Measurements from ENCODE around the gene FNIP2.

Gene FNIP2

GRCh38 chr4:158812543-158812942 lies 43.7 kb downstream of the FNIP2 start:
- DNase-seq (ENCODE audit: extremely low spot score) = no peak
- ChIA-PET POLR2A (no interaction called here), CTCF (interaction anchor here (1.2 to 3.0 kb wide), 2 partner anchors 9 to 45 kb away, joined by 3 to 9 read pairs; no protein-coding TSS in a partner anchor)
- TF ChIP-seq ARNT (IDR thresholded peaks at IDR 0.05) (no peak), ZNF384 (IDR thresholded peaks at IDR 0.05) (no peak), FOXA1 (IDR thresholded peaks at IDR 0.05) (no peak), CTBP1 (IDR thresholded peaks at IDR 0.05; ENCODE audit: borderline replicate concordance) (no peak), LEF1 (IDR thresholded peaks at IDR 0.05; ENCODE audit: borderline replicate concordance) (no peak), FOXM1 (IDR thresholded peaks at IDR 0.05; ENCODE audit: borderline replicate concordance) (no peak), HDGF (IDR thresholded peaks at IDR 0.05; ENCODE audit: borderline replicate concordance) (no peak), ELF4 (IDR thresholded peaks at IDR 0.05) (no peak), TARDBP (IDR thresholded peaks at IDR 0.05) (no peak), SUZ12 (IDR thresholded peaks at IDR 0.05) (no peak), L3MBTL2 (conservative IDR thresholded peaks at IDR 0.05) (no peak)

GRCh38 chr4:158813113-158813512 lies 44.3 kb downstream of the FNIP2 start:
- TF ChIP-seq PKNOX1 (IDR thresholded peaks at IDR 0.05) (no peak), FOXM1 (IDR thresholded peaks at IDR 0.05; ENCODE audit: borderline replicate concordance) (no peak), TARDBP (IDR thresholded peaks at IDR 0.05) (no peak), FOXK2 (IDR thresholded peaks at IDR 0.05) (no peak), LEF1 (IDR thresholded peaks at IDR 0.05; ENCODE audit: borderline replicate concordance) (no peak), ARNT (IDR thresholded peaks at IDR 0.05) (no peak), SP1 (IDR thresholded peaks at IDR 0.05) (no peak), ELF4 (IDR thresholded peaks at IDR 0.05) (no peak), FOXA1 (IDR thresholded peaks at IDR 0.05) (no peak), SUZ12 (IDR thresholded peaks at IDR 0.05) (no peak), CTBP1 (IDR thresholded peaks at IDR 0.05; ENCODE audit: borderline replicate concordance) (no peak), NFRKB (IDR thresholded peaks at IDR 0.05) (no peak), BHLHE40 (IDR thresholded peaks at IDR 0.05; ENCODE audit: borderline replicate concordance) (no peak), L3MBTL2 (conservative IDR thresholded peaks at IDR 0.05) (no peak), ZNF384 (IDR thresholded peaks at IDR 0.05) (no peak), HDGF (IDR thresholded peaks at IDR 0.05; ENCODE audit: borderline replicate concordance) (no peak)
- ChIA-PET CTCF (no interaction called here), POLR2A (no interaction called here)
- DNase-seq (ENCODE audit: extremely low spot score) = no peak

GRCh38 chr4:158814207-158814606 lies 45.4 kb downstream of the FNIP2 start:
- ChIA-PET CTCF (no interaction called here), POLR2A (no interaction called here)
- TF ChIP-seq SP1 (IDR thresholded peaks at IDR 0.05) = no peak
- TF ChIP-seq CTBP1 (IDR thresholded peaks at IDR 0.05; ENCODE audit: borderline replicate concordance) = no peak
- TF ChIP-seq LEF1 (IDR thresholded peaks at IDR 0.05; ENCODE audit: borderline replicate concordance) = no peak
- TF ChIP-seq TARDBP (IDR thresholded peaks at IDR 0.05) = no peak
- no peak for TF ChIP-seq ELF4 (IDR thresholded peaks at IDR 0.05)
- TF ChIP-seq HDGF (IDR thresholded peaks at IDR 0.05; ENCODE audit: borderline replicate concordance) = no peak
- TF ChIP-seq FOXM1 (IDR thresholded peaks at IDR 0.05; ENCODE audit: borderline replicate concordance) = no peak
- no peak for TF ChIP-seq ZNF384 (IDR thresholded peaks at IDR 0.05)
- no peak for TF ChIP-seq SUZ12 (IDR thresholded peaks at IDR 0.05)
- no peak for TF ChIP-seq L3MBTL2 (conservative IDR thresholded peaks at IDR 0.05)
- no peak for TF ChIP-seq ARNT (IDR thresholded peaks at IDR 0.05)
- no peak for DNase-seq (ENCODE audit: extremely low spot score)

GRCh38 chr4:158814636-158815330 lies 46.0 kb downstream of the FNIP2 start:
- ChIA-PET POLR2A (no interaction called here), CTCF (no interaction called here)
- TF ChIP-seq FOXK2 (IDR thresholded peaks at IDR 0.05) (no peak), PKNOX1 (IDR thresholded peaks at IDR 0.05) (no peak)
- no peak for DNase-seq (ENCODE audit: extremely low spot score)

- CTCF ChIA-PET = interaction anchor here (0.6 kb wide), 1 partner anchor 42 kb away, joined by 4 read pairs; no protein-coding TSS in a partner anchor
- DNase-seq (ENCODE audit: extremely low spot score) = no peak
- POLR2A ChIA-PET = interaction anchor here (0.7 kb wide), 1 partner anchor 9 kb away, joined by 4 read pairs; no protein-coding TSS in a partner anchor
Observed at GRCh38 chr4:158816955-158817354, 48.1 kb downstream of the FNIP2 start.

GRCh38 chr4:158817562-158818296 lies 48.9 kb downstream of the FNIP2 start:
- POLR2A ChIA-PET = no interaction called here
- DNase-seq (ENCODE audit: extremely low spot score) = no peak
- CTCF ChIA-PET = interaction anchor here (0.7 kb wide), 1 partner anchor 29 kb away, joined by 3 read pairs; no protein-coding TSS in a partner anchor
- TF ChIP-seq ZNF384 (IDR thresholded peaks at IDR 0.05) = no peak
- TF ChIP-seq BHLHE40 (IDR thresholded peaks at IDR 0.05; ENCODE audit: borderline replicate concordance) = no peak
- TF ChIP-seq HDGF (IDR thresholded peaks at IDR 0.05; ENCODE audit: borderline replicate concordance) = no peak
- no peak for TF ChIP-seq SP1 (IDR thresholded peaks at IDR 0.05)
- TF ChIP-seq ELF4 (IDR thresholded peaks at IDR 0.05) = no peak
- no peak for TF ChIP-seq NFRKB (IDR thresholded peaks at IDR 0.05)
- TF ChIP-seq ARNT (IDR thresholded peaks at IDR 0.05) = no peak
- no peak for TF ChIP-seq SUZ12 (IDR thresholded peaks at IDR 0.05)
- TF ChIP-seq FOXK2 (IDR thresholded peaks at IDR 0.05) = no peak
- no peak for TF ChIP-seq LEF1 (IDR thresholded peaks at IDR 0.05; ENCODE audit: borderline replicate concordance)
- TF ChIP-seq PKNOX1 (IDR thresholded peaks at IDR 0.05) = no peak
- TF ChIP-seq FOXA1 (IDR thresholded peaks at IDR 0.05) = no peak
- TF ChIP-seq CTBP1 (IDR thresholded peaks at IDR 0.05; ENCODE audit: borderline replicate concordance) = no peak
- TF ChIP-seq L3MBTL2 (conservative IDR thresholded peaks at IDR 0.05) = no peak
- no peak for TF ChIP-seq FOXM1 (IDR thresholded peaks at IDR 0.05; ENCODE audit: borderline replicate concordance)
- TF ChIP-seq TARDBP (IDR thresholded peaks at IDR 0.05) = no peak

More at GRCh38 chr4:158816955-158817354, 48.1 kb downstream of the FNIP2 start:
- no peak for TF ChIP-seq HDGF (IDR thresholded peaks at IDR 0.05; ENCODE audit: borderline replicate concordance)
- no peak for TF ChIP-seq FOXK2 (IDR thresholded peaks at IDR 0.05)
- no peak for TF ChIP-seq SUZ12 (IDR thresholded peaks at IDR 0.05)
- TF ChIP-seq BHLHE40 (IDR thresholded peaks at IDR 0.05; ENCODE audit: borderline replicate concordance) = no peak
- TF ChIP-seq NFRKB (IDR thresholded peaks at IDR 0.05) = no peak
- TF ChIP-seq ZNF384 (IDR thresholded peaks at IDR 0.05) = no peak

Measured in HEK293T (cell line).